Measurements from ENCODE around the gene IQSEC3.
A peak's percentile ranks its signal among the peaks of the same experiment; 100 is the strongest.
"Not testable (repeated sequence)": the region's sequence is repeated elsewhere in the genome, so short reads cannot be mapped to it uniquely, and the experiment has no call there.

Gene IQSEC3

GRCh38 chr12:178829-179109 lies 112.2 kb downstream of the IQSEC3 start:
- Mint-ChIP-seq H3K4me3 (no peak overlapping the region), H3K9me3 (no peaks in the 10 kb centered on the region), H3K4me1 (ENCODE audit: low read depth) (peaks cover 24% of the 10 kb centered on the region), H3K27ac (no peak overlapping the region), H3K36me3 (ENCODE audit: low read depth) (no peaks in the 10 kb centered on the region), H3K27me3 (peaks cover 20% of the 10 kb centered on the region)
- intact Hi-C loops (cut with micrococcal nuclease): no loop called here

GRCh38 chr12:179131-179884 lies 112.7 kb downstream of the IQSEC3 start:
- H3K4me3 Mint-ChIP-seq: no peak overlapping the region
- H3K36me3 Mint-ChIP-seq (ENCODE audit: low read depth): no peaks in the 10 kb centered on the region
- peak overlapping the region; percentile 83 for H3K27ac Mint-ChIP-seq
- H3K9me3 Mint-ChIP-seq: no peaks in the 10 kb centered on the region
- intact Hi-C loops (cut with micrococcal nuclease): no loop called here
- peaks cover 24% of the 10 kb centered on the region for H3K4me1 Mint-ChIP-seq (ENCODE audit: low read depth)
- peaks cover 17% of the 10 kb centered on the region for H3K27me3 Mint-ChIP-seq

DNA sequence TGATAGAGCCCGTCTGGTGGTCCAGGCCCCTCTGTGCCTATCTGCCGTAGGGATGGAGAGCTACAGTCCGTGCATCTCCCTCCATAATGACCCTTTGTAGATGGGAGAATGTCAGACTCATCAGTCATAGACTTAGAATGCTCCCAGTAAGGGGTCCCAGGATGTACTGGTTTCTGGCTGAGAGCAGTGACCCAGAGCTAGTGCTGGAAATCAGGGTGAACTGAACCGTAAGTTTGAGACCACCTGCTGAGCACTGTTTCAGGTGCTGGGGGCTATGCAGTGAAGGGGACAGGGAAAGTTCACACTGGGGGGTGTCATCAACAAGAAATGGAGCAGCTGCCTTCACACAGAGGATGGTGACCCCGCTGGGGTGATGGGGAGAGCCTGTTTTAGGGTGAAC lies 113.3 kb downstream of the IQSEC3 start:
- Mint-ChIP-seq H3K27me3 (peaks cover 17% of the 10 kb centered on the region), H3K4me1 (ENCODE audit: low read depth) (peaks cover 26% of the 10 kb centered on the region), H3K36me3 (ENCODE audit: low read depth) (no peaks in the 10 kb centered on the region), H3K9me3 (no peaks in the 10 kb centered on the region), H3K4me3 (peak overlapping the region; percentile 24), H3K27ac (peak overlapping the region; percentile 83)
- intact Hi-C loops (cut with micrococcal nuclease): no loop called here

GRCh38 chr12:180445-180844 lies 113.9 kb downstream of the IQSEC3 start:
- no peaks in the 10 kb centered on the region for H3K9me3 Mint-ChIP-seq
- H3K27ac Mint-ChIP-seq: peak overlapping the region; percentile 83
- H3K4me3 Mint-ChIP-seq: no peak overlapping the region
- H3K27me3 Mint-ChIP-seq: peaks cover 21% of the 10 kb centered on the region
- intact Hi-C loops (cut with micrococcal nuclease): no loop called here
- no peaks in the 10 kb centered on the region for H3K36me3 Mint-ChIP-seq (ENCODE audit: low read depth)
- peaks cover 31% of the 10 kb centered on the region for H3K4me1 Mint-ChIP-seq (ENCODE audit: low read depth)

DNA sequence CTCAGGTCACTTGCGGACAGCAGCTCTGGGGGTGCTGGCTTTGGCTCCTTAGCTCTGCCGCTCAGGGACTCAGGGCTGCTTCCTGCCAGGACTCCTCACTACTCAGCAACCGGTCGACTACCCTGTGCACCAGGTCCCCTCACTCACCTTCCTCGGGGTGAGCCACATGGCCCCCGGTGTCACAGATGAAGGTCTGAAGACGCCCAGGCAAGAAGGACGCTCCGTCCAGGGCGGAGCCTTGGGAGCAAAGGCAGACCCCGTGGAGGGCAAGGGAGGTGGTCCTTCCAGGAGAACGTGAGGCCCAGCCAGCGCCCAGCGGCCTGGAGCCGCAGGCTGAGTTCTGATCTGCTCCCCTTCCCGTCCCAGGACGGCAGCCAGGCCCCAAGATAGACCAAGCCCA lies 115.4 kb downstream of the IQSEC3 start:
- Mint-ChIP-seq H3K9me3 (no peaks in the 10 kb centered on the region), H3K36me3 (ENCODE audit: low read depth) (no peaks in the 10 kb centered on the region), H3K4me1 (ENCODE audit: low read depth) (peaks cover 25% of the 10 kb centered on the region), H3K27ac (peak overlapping the region; percentile 34), H3K27me3 (peaks cover 34% of the 10 kb centered on the region), H3K4me3 (no peak overlapping the region)
- intact Hi-C loops (cut with micrococcal nuclease): no loop called here

DNA sequence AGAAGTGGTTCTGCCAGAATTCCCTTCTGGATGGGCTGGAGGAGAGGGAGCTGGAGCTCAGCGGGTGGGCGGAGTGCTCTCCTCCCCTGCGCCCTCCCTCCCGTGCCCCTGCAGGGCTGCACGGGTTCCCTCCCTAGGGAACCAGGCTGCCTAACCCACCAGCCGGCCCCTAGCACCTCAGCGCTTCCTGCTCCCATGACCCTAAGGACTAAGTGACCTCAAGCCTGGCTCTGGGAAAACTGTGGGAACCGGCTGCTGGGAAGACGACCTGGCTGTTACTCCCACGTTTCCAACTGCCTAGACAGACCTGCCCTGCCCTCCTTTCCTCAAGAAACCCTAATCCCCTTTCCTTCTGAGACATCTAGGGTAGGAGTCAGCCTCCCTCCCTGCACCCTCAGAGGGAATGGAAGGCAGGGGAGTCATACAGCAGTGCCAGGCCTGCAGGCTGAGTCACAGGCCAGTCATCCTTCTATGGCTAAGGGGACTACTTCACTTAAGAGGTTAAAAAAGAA lies 115.9 kb downstream of the IQSEC3 start:
- no peak overlapping the region for H3K27ac Mint-ChIP-seq
- H3K9me3 Mint-ChIP-seq: no peaks in the 10 kb centered on the region
- intact Hi-C loops (cut with micrococcal nuclease): no loop called here
- no peaks in the 10 kb centered on the region for H3K36me3 Mint-ChIP-seq (ENCODE audit: low read depth)
- H3K4me1 Mint-ChIP-seq (ENCODE audit: low read depth): peaks cover 24% of the 10 kb centered on the region
- H3K27me3 Mint-ChIP-seq: peaks cover 38% of the 10 kb centered on the region
- no peak overlapping the region for H3K4me3 Mint-ChIP-seq

GRCh38 chr12:184811-185575 lies 118.4 kb downstream of the IQSEC3 start:
- H3K27ac Mint-ChIP-seq: no peak overlapping the region

DNA sequence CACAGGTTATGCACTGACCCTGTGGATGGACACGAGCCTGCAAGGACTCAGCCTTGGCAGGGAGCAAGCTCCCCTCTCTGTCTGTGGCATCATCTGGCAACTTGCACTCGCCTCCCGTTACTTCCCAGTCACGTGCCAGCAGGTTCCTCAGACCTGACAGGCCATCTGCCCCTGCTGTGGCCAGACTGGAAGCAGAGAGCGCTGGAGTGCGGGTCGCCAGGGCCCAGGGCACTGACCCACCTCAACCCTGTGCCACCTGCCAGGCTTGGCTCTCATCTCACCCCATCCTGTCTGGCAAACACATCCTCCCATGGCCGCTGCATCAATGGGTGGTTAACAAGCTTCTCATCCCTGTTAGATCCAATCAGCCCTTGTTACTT lies 119.0 kb downstream of the IQSEC3 start:
- H3K27me3 Mint-ChIP-seq: peaks cover 48% of the 10 kb centered on the region
- H3K4me1 Mint-ChIP-seq (ENCODE audit: low read depth): peaks cover 20% of the 10 kb centered on the region
- intact Hi-C loops (cut with micrococcal nuclease): no loop called here
- H3K9me3 Mint-ChIP-seq: no peaks in the 10 kb centered on the region
- no peaks in the 10 kb centered on the region for H3K36me3 Mint-ChIP-seq (ENCODE audit: low read depth)
- H3K27ac Mint-ChIP-seq: no peak overlapping the region
- no peak overlapping the region for H3K4me3 Mint-ChIP-seq

More at GRCh38 chr12:184811-185575, 118.4 kb downstream of the IQSEC3 start:
- intact Hi-C loops (cut with micrococcal nuclease): no loop called here
- H3K4me3 Mint-ChIP-seq: no peak overlapping the region
- H3K4me1 Mint-ChIP-seq (ENCODE audit: low read depth): peaks cover 26% of the 10 kb centered on the region
- H3K36me3 Mint-ChIP-seq (ENCODE audit: low read depth): no peaks in the 10 kb centered on the region
- H3K27me3 Mint-ChIP-seq: peaks cover 45% of the 10 kb centered on the region
- no peaks in the 10 kb centered on the region for H3K9me3 Mint-ChIP-seq

GRCh38 chr12:186006-186625 lies 119.5 kb downstream of the IQSEC3 start:
- intact Hi-C loops (cut with micrococcal nuclease): no loop called here
- H3K9me3 Mint-ChIP-seq: no peaks in the 10 kb centered on the region
- no peak overlapping the region for H3K27ac Mint-ChIP-seq
- no peaks in the 10 kb centered on the region for H3K36me3 Mint-ChIP-seq (ENCODE audit: low read depth)
- H3K27me3 Mint-ChIP-seq: peaks cover 50% of the 10 kb centered on the region
- H3K4me1 Mint-ChIP-seq (ENCODE audit: low read depth): peaks cover 17% of the 10 kb centered on the region
- no peak overlapping the region for H3K4me3 Mint-ChIP-seq

DNA sequence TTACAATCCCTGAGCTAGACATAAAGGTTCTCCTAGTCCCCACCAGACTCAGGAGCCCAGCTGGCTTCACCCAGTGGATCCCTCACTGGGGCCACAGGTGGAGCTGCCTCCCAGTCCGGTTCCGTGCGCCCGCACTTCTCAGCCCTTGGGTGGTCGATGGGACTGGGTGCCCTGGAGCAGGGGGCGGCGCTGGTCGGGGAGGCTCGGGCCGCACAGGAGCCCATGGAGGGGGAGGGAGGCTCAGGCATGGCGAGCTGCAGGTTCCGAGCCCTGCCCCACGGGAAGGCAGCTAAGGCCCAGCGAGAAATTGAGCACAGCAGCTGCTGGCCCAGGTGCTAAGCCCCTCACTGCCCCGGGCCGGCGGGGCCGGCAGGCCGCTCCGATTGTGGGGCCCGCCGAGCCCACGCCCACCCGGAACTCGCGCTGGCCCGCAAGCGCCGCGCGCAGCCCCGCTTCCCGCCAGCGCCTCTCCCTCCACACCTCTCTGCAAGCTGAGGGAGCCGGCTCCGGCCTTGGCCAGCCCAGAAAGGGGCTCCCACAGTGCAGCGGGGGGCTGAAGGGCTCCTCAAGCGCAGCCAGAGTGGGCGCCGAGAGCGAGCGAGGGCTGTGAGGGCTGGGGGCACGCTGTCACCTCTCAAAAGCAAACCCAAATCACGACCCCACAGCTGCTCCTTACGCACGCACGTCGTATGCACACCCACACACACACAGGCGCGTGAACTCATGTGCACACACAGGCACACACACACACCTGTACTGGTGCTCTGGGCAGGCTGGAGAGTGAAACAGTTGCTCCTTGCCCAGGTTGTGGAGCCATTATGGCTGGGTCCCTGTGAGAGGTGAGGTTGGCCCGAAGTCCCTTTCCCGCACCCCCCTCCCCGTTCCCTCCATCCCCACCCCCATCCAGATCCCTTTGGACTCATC lies 121.7 kb downstream of the IQSEC3 start:
- H3K9me3 Mint-ChIP-seq; H3K27ac Mint-ChIP-seq; H3K36me3 Mint-ChIP-seq (ENCODE audit: low read depth); intact Hi-C loops (cut with micrococcal nuclease): not testable (repeated sequence)
- H3K27me3 Mint-ChIP-seq: peaks cover 52% of the 10 kb centered on the region
- H3K4me3 Mint-ChIP-seq: peak overlapping the region; percentile 76
- H3K4me1 Mint-ChIP-seq (ENCODE audit: low read depth): peaks cover 17% of the 10 kb centered on the region

DNA sequence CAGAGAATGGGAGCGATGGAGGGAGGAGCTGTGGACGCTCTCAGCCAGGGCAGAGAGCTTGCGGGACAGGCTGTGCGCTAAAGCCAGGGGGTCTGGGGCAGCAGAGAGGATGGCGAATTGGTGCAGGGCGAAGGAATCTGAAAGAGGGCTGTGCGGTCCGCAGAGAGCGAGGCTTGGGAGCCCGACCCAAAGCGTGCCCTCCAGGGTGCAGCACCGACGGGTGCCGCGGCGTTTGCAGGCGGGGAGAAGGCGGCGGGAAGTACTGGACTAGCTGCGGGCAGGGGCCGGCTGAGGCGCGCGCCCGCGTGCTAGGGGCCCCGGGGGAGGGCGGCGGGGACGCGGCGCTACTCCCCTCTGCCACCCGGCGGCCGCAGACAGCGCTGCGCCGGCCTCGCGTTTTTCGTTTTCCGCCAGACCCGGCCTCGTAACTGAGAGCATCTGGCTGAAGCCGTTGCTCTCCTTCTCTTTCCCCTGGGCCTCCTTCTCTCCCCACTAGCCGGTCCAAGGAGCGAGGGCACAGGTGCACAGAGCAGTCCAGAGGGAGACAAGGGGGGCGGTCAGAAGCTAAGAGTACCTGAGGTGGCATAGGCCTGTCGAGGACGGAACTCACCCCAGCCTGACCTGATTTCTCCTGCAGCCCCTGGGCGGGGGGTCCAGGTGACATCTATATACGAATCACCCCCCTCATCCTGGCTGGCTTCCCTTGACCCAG lies 122.5 kb downstream of the IQSEC3 start:
- Mint-ChIP-seq H3K4me3 (peak overlapping the region; percentile 76), H3K27ac (no peak overlapping the region), H3K9me3 (no peaks in the 10 kb centered on the region)

GRCh38 chr12:189622-189962 lies 123.0 kb downstream of the IQSEC3 start:
- Mint-ChIP-seq H3K9me3 (no peaks in the 10 kb centered on the region), H3K27ac (no peak overlapping the region), H3K4me1 (ENCODE audit: low read depth) (peaks cover 17% of the 10 kb centered on the region), H3K4me3 (no peak overlapping the region), H3K36me3 (ENCODE audit: low read depth) (no peaks in the 10 kb centered on the region), H3K27me3 (peaks cover 50% of the 10 kb centered on the region)
- intact Hi-C loops (cut with micrococcal nuclease): no loop called here

More for the DNA sequence above, 122.5 kb downstream of the IQSEC3 start:
- Mint-ChIP-seq H3K36me3 (ENCODE audit: low read depth) (no peaks in the 10 kb centered on the region), H3K4me1 (ENCODE audit: low read depth) (peaks cover 17% of the 10 kb centered on the region), H3K27me3 (peaks cover 50% of the 10 kb centered on the region)
- intact Hi-C loops (cut with micrococcal nuclease): no loop called here

DNA sequence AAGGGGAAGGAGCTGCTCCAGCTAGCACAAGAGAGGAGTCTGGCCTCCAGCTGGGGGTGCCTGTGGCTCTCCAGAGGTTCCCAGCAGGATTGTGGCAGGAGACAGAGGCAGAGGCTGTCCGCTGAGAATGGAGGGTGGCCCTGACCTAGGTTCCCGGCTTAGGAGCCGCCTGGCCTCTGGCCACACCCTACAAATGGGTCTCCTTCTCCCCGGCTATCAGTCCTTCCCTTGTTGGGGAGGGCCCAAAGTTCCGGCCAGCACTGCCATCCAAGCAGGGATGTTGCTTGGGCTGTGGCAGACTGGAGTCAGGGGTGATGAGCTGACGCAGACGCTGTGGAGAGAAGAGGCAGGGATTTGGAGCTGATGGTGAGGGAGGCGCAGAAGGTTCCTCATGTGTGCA lies 124.3 kb downstream of the IQSEC3 start:
- Mint-ChIP-seq H3K36me3 (ENCODE audit: low read depth) (no peaks in the 10 kb centered on the region), H3K9me3 (no peaks in the 10 kb centered on the region), H3K4me1 (ENCODE audit: low read depth) (peaks cover 10% of the 10 kb centered on the region), H3K27me3 (peaks cover 42% of the 10 kb centered on the region), H3K27ac (no peak overlapping the region), H3K4me3 (no peak overlapping the region)
- intact Hi-C loops (cut with micrococcal nuclease): no loop called here

Data from dendritic cell treated with granulocyte-macrophage colony-stimulating factor and Interleukin-4, amounts not matched to agents 40 ng/mL and 50 ng/mL, for 4 days (primary cell).